ENCODE measurements around the gene DLG2.
"Not testable (repeated sequence)": the region's sequence is repeated elsewhere in the genome, so short reads cannot be mapped to it uniquely, and the experiment has no call there.

The DLG2 gene

DNA sequence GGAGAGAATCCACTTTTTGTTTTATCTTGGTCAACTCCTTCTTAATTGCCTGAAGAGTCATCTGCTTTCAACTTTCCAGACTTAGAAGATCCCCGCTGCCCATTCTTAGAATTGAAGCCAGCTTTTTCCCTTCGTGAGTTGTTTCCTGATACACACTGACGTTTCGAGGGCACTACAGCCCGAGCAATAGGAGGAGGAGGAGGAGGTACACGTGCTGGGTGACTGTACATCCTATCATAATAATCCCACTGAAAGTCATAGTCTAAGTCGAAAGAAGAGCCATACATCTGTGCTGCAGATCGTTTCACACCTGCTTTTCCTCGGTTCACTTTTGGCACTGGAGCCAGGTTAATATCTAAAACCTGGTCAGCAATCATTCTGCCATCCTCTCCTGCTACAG, 606.1 kb downstream of the DLG2 start:
- no peak overlapping the region for H3K4me3 ChIP-seq (replicated peaks; ENCODE audit: insufficient read depth, low read length)
- DNase-seq (ENCODE audit: low read depth in 1 of 2, low spot score in 1 of 2) = no peak
- no peaks in the 10 kb centered on the region for H3K27me3 ChIP-seq (ENCODE audit: insufficient read depth, poor library complexity, severe bottlenecking)
- TF ChIP-seq POLR2AphosphoS5 (IDR thresholded peaks at IDR 0.05; ENCODE audit: low read depth) (no peak), SPI1 (IDR thresholded peaks at IDR 0.05; ENCODE audit: borderline replicate concordance, low read depth) (no peak), GABPA (IDR thresholded peaks at IDR 0.05; ENCODE audit: low read depth) (no peak)
- TF ChIP-seq, protein P1, sequence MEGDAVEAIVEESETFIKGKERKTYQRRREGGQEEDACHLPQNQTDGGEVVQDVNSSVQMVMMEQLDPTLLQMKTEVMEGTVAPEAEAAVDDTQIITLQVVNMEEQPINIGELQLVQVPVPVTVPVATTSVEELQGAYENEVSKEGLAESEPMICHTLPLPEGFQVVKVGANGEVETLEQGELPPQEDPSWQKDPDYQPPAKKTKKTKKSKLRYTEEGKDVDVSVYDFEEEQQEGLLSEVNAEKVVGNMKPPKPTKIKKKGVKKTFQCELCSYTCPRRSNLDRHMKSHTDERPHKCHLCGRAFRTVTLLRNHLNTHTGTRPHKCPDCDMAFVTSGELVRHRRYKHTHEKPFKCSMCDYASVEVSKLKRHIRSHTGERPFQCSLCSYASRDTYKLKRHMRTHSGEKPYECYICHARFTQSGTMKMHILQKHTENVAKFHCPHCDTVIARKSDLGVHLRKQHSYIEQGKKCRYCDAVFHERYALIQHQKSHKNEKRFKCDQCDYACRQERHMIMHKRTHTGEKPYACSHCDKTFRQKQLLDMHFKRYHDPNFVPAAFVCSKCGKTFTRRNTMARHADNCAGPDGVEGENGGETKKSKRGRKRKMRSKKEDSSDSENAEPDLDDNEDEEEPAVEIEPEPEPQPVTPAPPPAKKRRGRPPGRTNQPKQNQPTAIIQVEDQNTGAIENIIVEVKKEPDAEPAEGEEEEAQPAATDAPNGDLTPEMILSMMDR (IDR thresholded peaks at IDR 0.05; ENCODE audit: insufficient read depth, low read length) = no peak
- TF ChIP-seq, protein P2, sequence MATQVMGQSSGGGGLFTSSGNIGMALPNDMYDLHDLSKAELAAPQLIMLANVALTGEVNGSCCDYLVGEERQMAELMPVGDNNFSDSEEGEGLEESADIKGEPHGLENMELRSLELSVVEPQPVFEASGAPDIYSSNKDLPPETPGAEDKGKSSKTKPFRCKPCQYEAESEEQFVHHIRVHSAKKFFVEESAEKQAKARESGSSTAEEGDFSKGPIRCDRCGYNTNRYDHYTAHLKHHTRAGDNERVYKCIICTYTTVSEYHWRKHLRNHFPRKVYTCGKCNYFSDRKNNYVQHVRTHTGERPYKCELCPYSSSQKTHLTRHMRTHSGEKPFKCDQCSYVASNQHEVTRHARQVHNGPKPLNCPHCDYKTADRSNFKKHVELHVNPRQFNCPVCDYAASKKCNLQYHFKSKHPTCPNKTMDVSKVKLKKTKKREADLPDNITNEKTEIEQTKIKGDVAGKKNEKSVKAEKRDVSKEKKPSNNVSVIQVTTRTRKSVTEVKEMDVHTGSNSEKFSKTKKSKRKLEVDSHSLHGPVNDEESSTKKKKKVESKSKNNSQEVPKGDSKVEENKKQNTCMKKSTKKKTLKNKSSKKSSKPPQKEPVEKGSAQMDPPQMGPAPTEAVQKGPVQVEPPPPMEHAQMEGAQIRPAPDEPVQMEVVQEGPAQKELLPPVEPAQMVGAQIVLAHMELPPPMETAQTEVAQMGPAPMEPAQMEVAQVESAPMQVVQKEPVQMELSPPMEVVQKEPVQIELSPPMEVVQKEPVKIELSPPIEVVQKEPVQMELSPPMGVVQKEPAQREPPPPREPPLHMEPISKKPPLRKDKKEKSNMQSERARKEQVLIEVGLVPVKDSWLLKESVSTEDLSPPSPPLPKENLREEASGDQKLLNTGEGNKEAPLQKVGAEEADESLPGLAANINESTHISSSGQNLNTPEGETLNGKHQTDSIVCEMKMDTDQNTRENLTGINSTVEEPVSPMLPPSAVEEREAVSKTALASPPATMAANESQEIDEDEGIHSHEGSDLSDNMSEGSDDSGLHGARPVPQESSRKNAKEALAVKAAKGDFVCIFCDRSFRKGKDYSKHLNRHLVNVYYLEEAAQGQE (IDR thresholded peaks at IDR 0.05; ENCODE audit: insufficient replicate concordance, low read depth) = no peak
- no peak overlapping the region for H3K27ac ChIP-seq (replicated peaks)

DNA sequence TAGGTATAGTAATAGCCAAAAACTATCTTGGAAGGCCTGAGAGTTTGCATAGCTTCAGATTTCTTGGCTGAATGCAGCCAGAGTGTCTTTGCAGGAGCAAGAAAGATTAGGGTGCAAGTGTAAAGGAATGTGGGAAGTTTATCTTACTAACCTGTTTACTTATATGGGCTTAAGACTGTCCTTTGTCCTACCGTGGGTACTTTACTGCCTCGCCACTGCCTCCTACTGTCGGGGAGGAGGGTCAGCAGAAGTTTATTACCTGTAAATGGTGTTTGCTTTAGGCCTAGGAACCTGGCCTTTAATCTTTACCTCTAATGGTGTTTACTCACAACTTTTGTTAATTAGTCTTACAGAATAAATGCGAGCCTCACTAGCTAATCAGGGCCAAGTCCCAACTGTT, 633.8 kb downstream of the DLG2 start:
- no peaks in the 10 kb centered on the region for H3K27me3 ChIP-seq (ENCODE audit: insufficient read depth, poor library complexity, severe bottlenecking)
- H3K27ac ChIP-seq (replicated peaks) = no peak overlapping the region
- DNase-seq (ENCODE audit: low read depth in 1 of 2, low spot score in 1 of 2) = no peak
- TF ChIP-seq, protein P1 (IDR thresholded peaks at IDR 0.05; ENCODE audit: insufficient read depth, low read length) = no peak
- TF ChIP-seq, protein P2 (IDR thresholded peaks at IDR 0.05; ENCODE audit: insufficient replicate concordance, low read depth) = no peak
- no peak overlapping the region for H3K4me3 ChIP-seq (replicated peaks; ENCODE audit: insufficient read depth, low read length)

DNA sequence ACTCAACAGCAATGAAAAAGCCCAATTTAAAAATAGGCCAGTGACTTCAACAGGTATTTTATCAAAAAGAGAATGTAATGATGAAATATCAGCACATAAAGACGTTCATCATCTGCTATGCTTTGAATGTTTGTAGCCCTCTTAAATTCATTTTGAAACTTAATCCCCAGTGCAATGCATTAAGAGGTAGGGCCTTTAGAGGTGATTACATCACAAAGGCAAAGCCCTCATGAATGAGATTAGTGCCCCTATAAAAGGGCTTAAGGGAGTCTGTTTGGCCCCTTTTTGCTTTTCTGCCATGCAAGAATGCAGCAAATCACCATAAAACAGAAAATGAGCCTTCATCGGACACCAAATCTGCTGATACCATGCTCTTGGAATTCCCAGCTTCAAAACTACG, 637.0 kb downstream of the DLG2 start:
- Histone ChIP-seq H3K27me3 (ENCODE audit: insufficient read depth, poor library complexity, severe bottlenecking) (no peaks in the 10 kb centered on the region), H3K4me3 (replicated peaks; ENCODE audit: insufficient read depth, low read length) (no peak overlapping the region), H3K27ac (replicated peaks) (no peak overlapping the region)
- no peak for DNase-seq (ENCODE audit: low read depth in 1 of 2, low spot score in 1 of 2)
- TF ChIP-seq POLR2AphosphoS5 (IDR thresholded peaks at IDR 0.05; ENCODE audit: low read depth) (no peak), GABPA (IDR thresholded peaks at IDR 0.05; ENCODE audit: low read depth) (no peak), SPI1 (IDR thresholded peaks at IDR 0.05; ENCODE audit: borderline replicate concordance, low read depth) (no peak)
- TF ChIP-seq, protein P1 (IDR thresholded peaks at IDR 0.05; ENCODE audit: insufficient read depth, low read length) = no peak
- TF ChIP-seq, protein P2 (IDR thresholded peaks at IDR 0.05; ENCODE audit: insufficient replicate concordance, low read depth) = no peak

DNA sequence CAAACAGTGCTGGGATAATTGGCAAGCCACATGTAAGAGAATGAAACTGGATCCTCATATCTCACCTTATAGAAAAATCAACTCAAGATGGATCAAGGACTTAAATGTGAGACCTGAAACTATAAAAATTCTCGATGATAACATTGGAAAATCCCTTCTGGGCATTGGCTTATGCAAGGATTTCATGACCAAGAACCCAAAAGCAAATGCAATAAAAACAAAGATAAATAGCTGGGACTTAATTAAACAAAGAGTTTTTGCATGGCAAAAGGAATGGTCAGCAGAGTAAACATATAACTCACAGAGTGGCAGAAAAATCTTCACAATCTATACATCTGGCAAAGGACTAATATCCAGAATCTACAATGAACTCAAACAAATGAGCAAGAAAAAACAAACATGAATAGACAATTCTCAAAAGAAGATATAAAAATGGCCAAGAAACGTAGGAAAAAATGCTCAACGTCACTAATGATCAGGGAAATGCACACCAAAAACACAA, 639.4 kb downstream of the DLG2 start:
- H3K27me3 ChIP-seq (ENCODE audit: insufficient read depth, poor library complexity, severe bottlenecking); H3K4me3 ChIP-seq (replicated peaks; ENCODE audit: insufficient read depth, low read length); DNase-seq (ENCODE audit: low read depth in 1 of 2, low spot score in 1 of 2); H3K27ac ChIP-seq (replicated peaks): not testable (repeated sequence)
